ENCODE data around the gene PNPLA1.

PNPLA1 gene, protein sequence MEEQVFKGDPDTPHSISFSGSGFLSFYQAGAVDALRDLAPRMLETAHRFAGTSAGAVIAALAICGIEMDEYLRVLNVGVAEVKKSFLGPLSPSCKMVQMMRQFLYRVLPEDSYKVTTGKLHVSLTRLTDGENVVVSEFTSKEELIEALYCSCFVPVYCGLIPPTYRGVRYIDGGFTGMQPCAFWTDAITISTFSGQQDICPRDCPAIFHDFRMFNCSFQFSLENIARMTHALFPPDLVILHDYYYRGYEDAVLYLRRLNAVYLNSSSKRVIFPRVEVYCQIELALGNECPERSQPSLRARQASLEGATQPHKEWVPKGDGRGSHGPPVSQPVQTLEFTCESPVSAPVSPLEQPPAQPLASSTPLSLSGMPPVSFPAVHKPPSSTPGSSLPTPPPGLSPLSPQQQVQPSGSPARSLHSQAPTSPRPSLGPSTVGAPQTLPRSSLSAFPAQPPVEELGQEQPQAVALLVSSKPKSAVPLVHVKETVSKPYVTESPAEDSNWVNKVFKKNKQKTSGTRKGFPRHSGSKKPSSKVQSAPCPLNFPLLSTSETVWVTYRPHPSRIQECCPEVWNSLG

DNA sequence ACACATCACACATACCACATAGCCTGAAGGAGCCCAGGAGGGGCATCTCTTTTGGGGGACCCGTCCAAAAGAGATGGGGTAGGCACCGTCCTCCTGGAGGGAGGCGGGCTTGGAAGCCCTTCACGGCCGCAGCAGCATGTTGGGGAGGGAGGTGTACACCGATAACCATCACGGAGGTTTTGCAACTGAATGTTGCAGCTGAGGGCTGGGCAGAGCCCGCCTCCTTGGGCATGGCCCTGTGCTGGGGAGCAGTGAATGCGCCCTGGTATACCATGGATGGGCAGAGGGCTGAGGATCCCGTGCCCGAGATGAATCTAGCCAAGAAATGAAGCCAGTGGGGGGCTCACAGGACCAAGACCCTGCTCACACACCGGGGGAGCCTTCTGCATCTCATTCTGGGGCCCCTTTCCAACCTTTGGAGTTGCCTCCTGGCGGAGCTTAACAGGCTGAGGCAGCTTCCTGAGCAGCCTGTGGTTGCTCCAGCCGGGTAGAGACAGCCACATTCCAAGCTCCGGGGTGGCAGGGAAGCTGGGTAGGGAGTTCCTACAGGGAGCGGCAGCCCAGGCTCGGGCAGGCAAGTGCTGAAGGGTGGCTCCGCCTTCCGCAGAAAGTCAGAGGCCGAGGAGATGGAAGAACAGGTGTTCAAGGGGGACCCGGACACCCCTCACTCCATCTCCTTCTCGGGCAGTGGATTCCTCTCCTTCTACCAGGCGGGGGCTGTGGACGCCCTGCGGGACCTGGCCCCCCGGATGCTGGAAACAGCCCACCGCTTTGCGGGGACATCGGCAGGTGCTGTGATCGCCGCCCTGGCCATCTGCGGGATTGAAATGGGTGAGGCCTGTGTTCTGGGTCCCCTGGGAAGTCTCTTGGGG, at the start of gene PNPLA1:
Gene PNPLA1, plus strand, starts transcription at position 227 of the 872 bp plus-strand sequence. Its CDS starts 400 bp downstream, at position 627.
- TF ChIP-seq, protein P1, sequence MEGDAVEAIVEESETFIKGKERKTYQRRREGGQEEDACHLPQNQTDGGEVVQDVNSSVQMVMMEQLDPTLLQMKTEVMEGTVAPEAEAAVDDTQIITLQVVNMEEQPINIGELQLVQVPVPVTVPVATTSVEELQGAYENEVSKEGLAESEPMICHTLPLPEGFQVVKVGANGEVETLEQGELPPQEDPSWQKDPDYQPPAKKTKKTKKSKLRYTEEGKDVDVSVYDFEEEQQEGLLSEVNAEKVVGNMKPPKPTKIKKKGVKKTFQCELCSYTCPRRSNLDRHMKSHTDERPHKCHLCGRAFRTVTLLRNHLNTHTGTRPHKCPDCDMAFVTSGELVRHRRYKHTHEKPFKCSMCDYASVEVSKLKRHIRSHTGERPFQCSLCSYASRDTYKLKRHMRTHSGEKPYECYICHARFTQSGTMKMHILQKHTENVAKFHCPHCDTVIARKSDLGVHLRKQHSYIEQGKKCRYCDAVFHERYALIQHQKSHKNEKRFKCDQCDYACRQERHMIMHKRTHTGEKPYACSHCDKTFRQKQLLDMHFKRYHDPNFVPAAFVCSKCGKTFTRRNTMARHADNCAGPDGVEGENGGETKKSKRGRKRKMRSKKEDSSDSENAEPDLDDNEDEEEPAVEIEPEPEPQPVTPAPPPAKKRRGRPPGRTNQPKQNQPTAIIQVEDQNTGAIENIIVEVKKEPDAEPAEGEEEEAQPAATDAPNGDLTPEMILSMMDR (IDR thresholded peaks at IDR 0.05; ENCODE audit: borderline replicate concordance, control extremely low read depth, extremely low read depth, insufficient read depth, missing control alignments) = no peak
- DNase-seq (ENCODE audit: low spot score) = no peak
- in situ Hi-C loops (cut with MboI; ENCODE audit: low sequenced_read_pairs, unreplicated experiment) = no loop called here

- DNase-seq (ENCODE audit: low spot score) = no peak
- in situ Hi-C loops (cut with MboI; ENCODE audit: low sequenced_read_pairs, unreplicated experiment) = no loop called here
- TF ChIP-seq, protein P1 (IDR thresholded peaks at IDR 0.05; ENCODE audit: borderline replicate concordance, control extremely low read depth, extremely low read depth, insufficient read depth, missing control alignments) = no peak
These were observed 49.6 kb upstream of the PNPLA1 start for GRCh38 chr6:36220226-36220625.

DNA sequence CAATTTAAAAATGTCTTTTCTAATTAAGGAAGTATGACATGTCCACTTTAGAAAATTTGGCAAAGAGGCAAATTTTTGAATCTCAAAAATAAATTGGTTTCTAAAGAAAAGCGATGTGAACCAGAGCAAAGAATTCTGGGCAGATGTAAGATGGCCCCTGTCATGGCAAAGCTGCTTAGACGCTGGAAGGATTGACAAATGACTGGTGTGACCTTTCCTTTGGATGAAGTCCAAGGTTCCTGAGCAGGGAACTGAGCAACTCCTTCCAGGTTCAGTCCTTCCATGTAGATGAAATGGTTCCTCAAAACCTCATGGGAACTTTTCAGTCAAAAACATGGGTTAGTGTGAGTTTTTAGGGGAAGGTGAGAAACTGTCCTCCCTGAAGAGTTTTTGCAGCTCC, 48.2 kb upstream of the PNPLA1 start:
- in situ Hi-C loops (cut with MboI; ENCODE audit: low sequenced_read_pairs, unreplicated experiment) = no loop called here
- DNase-seq (ENCODE audit: low spot score) = no peak

GRCh38 chr6:36222924-36223323, 46.9 kb upstream of the PNPLA1 start:
- TF ChIP-seq, protein P1 (IDR thresholded peaks at IDR 0.05; ENCODE audit: borderline replicate concordance, control extremely low read depth, extremely low read depth, insufficient read depth, missing control alignments) = no peak
- no peak for DNase-seq (ENCODE audit: low spot score)
- in situ Hi-C loops (cut with MboI; ENCODE audit: low sequenced_read_pairs, unreplicated experiment) = no loop called here

More for the DNA sequence above, 48.2 kb upstream of the PNPLA1 start:
- TF ChIP-seq, protein P1 (IDR thresholded peaks at IDR 0.05; ENCODE audit: borderline replicate concordance, control extremely low read depth, extremely low read depth, insufficient read depth, missing control alignments) = no peak

- DNase-seq (ENCODE audit: low spot score) = no peak
These were observed 46.2 kb upstream of the PNPLA1 start for GRCh38 chr6:36223706-36224105.

More at GRCh38 chr6:36223706-36224105, 46.2 kb upstream of the PNPLA1 start:
- in situ Hi-C loops (cut with MboI; ENCODE audit: low sequenced_read_pairs, unreplicated experiment) = no loop called here
- TF ChIP-seq, protein P1 (IDR thresholded peaks at IDR 0.05; ENCODE audit: borderline replicate concordance, control extremely low read depth, extremely low read depth, insufficient read depth, missing control alignments) = no peak

Data from GM13976 (cell line).